GM12878 (cell line): Measurements from ENCODE around the gene KHDRBS2. TPM values are rescaled to one million over a fixed set of nuclear protein-coding genes. Genes with fewer than 3 reads are reported as not detected.

Source experiments
- ATAC-seq: fragments of 200-7000 bp; cut with Tn5 transposase; 3 replicates; pipeline ENCODE4 v1.9.1; 2020; ENCODE audit warnings: mild to moderate bottlenecking, moderate library complexity
- BruUV-seq: library from RNA; stranded (reverse); fragments of 400-500 nt; replicated peaks from 2 replicates; lab custom pipeline; 2021; lab: Mats Ljungman, UMichigan
- CTCF ChIA-PET: fragments of 300-600 bp; sonication (Branson Sonifier 250); formaldehyde crosslinking; extraction: SDS; loops from one replicate; lab custom pipeline; 2021; ENCODE audit warnings: inconsistent platforms; lab: Yijun Ruan, JAX
- POLR2A ChIA-PET: fragments of 350-600 bp; formaldehyde crosslinking; extraction: SDS; loops from one replicate; lab custom pipeline; 2021; ENCODE audit warnings: inconsistent platforms; lab: Charles Lee
- RAD21 ChIA-PET: fragments of 300-600 bp; sonication (Branson Sonifier 250); formaldehyde crosslinking; loops from one replicate; lab custom pipeline; 2023; ENCODE audit warnings: antibody characterized with exemption; ENCODE audit not compliant: unreplicated experiment; lab: Charles Lee
- SMC1A ChIA-PET: fragments of 300-600 bp; sonication (Branson Sonifier 250); formaldehyde crosslinking; loops from one replicate; lab custom pipeline; 2023; ENCODE audit not compliant: unreplicated experiment, uncharacterized antibody; lab: Charles Lee
- DNase-seq: peaks from one replicate; pipeline ENCODE4 v3.0.0-alpha.2; 2011; ENCODE audit warnings: low read depth, low spot score
- FAIRE-seq: peaks from 3 replicates; lab custom pipeline; 2011; peaks lifted over from hg19 to GRCh38; lab: Jason Lieb, UNC
- H2AFZ ChIP-seq: 2 replicates; pipeline ENCODE4 v1.6.0; 2011; ENCODE audit warnings: low read depth, low read length, control low read depth; ENCODE audit not compliant: control insufficient read depth
- H3K27ac ChIP-seq: 2 replicates; pipeline ENCODE4 v1.5.1; 2011; ENCODE audit warnings: control low read depth; ENCODE audit not compliant: control insufficient read depth, insufficient read depth
- H3K27me3 ChIP-seq, 2 experiments: replicated peaks in 1 of 2; 2 replicates each; pipeline versions ENCODE4 v1.6.0 to v1.6.1; 2011; ENCODE audit warnings: low read length in 1 of 2; ENCODE audit not compliant: control insufficient read depth in 2 of 2, insufficient read depth in 2 of 2
- H3K36me3 ChIP-seq, 2 experiments: 2 replicates each; pipeline ENCODE4 v1.5.1; 2011; ENCODE audit warnings: low read length in 1 of 2; ENCODE audit not compliant: control insufficient read depth in 2 of 2, insufficient read depth in 2 of 2
- H3K4me1 ChIP-seq: 2 replicates; pipeline ENCODE4 v1.6.1; 2011; ENCODE audit warnings: mild to moderate bottlenecking, low read length, moderate library complexity, mixed read lengths; ENCODE audit not compliant: control insufficient read depth, insufficient read depth
- H3K4me2 ChIP-seq: 2 replicates; pipeline ENCODE4 v1.6.0; 2011; ENCODE audit warnings: control low read depth; ENCODE audit not compliant: control insufficient read depth, insufficient read depth
- H3K4me3 ChIP-seq: fragments of 200-600 bp; sonication (generic); 2 replicates; pipeline ENCODE4 v1.5.1; 2016
- H3K79me2 ChIP-seq: 2 replicates; pipeline ENCODE4 v1.6.0; 2011; ENCODE audit warnings: low read length; ENCODE audit not compliant: control insufficient read depth, insufficient read depth
- H3K9ac ChIP-seq: 2 replicates; pipeline ENCODE4 v1.8.0; 2011; ENCODE audit warnings: low read length, control low read depth, mixed read lengths; ENCODE audit not compliant: control insufficient read depth, insufficient read depth
- H3K9me3 ChIP-seq: replicated peaks from 3 replicates; pipeline ENCODE4 v1.5.1; 2011; ENCODE audit warnings: mild to moderate bottlenecking, low read length; ENCODE audit not compliant: control insufficient read depth, insufficient read depth
- H4K20me1 ChIP-seq: 2 replicates; pipeline ENCODE4 v1.6.0; 2011; ENCODE audit not compliant: control insufficient read depth, insufficient read depth
- BCL11A ChIP-seq: IDR thresholded peaks from 2 replicates; pipeline ENCODE4 v1.6.1; 2011; ENCODE audit warnings: low read depth, low read length
- CBX3 ChIP-seq: fragments of 200-600 bp; sonication (generic); IDR thresholded peaks from 2 replicates; pipeline ENCODE4 v1.6.1; 2016; ENCODE audit warnings: low read depth, borderline replicate concordance
- CHD2 ChIP-seq: IDR thresholded peaks from 2 replicates; pipeline ENCODE4 v1.6.1; 2011; ENCODE audit warnings: low read depth, low read length, improper control_type of control experiment, borderline replicate concordance
- ESRRA ChIP-seq: IDR thresholded peaks from 2 replicates; pipeline ENCODE4 v1.6.1; 2012; ENCODE audit warnings: mild to moderate bottlenecking, low read length, improper control_type of control experiment
- GABPA ChIP-seq: IDR thresholded peaks from 2 replicates; pipeline ENCODE4 v1.6.1; 2014; ENCODE audit warnings: antibody characterized with exemption, low read depth, mild to moderate bottlenecking, inconsistent platforms
- JUNB ChIP-seq: IDR thresholded peaks from 2 replicates; pipeline ENCODE4 v1.6.1; 2016; ENCODE audit warnings: antibody characterized with exemption, mild to moderate bottlenecking
- LARP7 ChIP-seq: fragments of 450-650 bp; IDR thresholded peaks from 2 replicates; pipeline ENCODE4 v1.6.1; 2017; ENCODE audit warnings: mild to moderate bottlenecking
- MXI1 ChIP-seq: fragments of 150-350 bp; IDR thresholded peaks from 2 replicates; pipeline ENCODE4 v1.6.1; 2011; ENCODE audit warnings: low read depth, mild to moderate bottlenecking, inconsistent platforms, low read length, improper control_type of control experiment
- NBN ChIP-seq: fragments of 450-650 bp; IDR thresholded peaks from 2 replicates; pipeline ENCODE4 v1.6.1; 2016
- NR2F1 ChIP-seq: fragments of 450-650 bp; conservative IDR thresholded peaks from 2 replicates; pipeline ENCODE4 v1.6.1; 2017; ENCODE audit warnings: mild to moderate bottlenecking
- RFX5 ChIP-seq: IDR thresholded peaks from 2 replicates; pipeline ENCODE4 v1.6.1; 2011; ENCODE audit warnings: low read depth, low read length, improper control_type of control experiment
- SP1 ChIP-seq: IDR thresholded peaks from one replicate; pipeline ENCODE4 v1.6.1; 2011; ENCODE audit warnings: low read depth, low read length
- WGBS: methylation state at CpG from one replicate; pipeline ENCODE4 v1.1.6; 2016; ENCODE audit warnings: low lambda C conversion rate; ENCODE audit not compliant: insufficient replicate concordance, insufficient coverage; ENCODE audit errors: missing lambda C conversion rate; 5-methylcytosine and 5-hydroxymethylcytosine counted together
- in situ Hi-C: fragments of 300-500 bp; cut with MboI; formaldehyde crosslinking; loops from 9 replicates; pipeline ENCODE4 v1.14.3; 2018; ENCODE audit warnings: mixed read lengths
- intact Hi-C: fragments of 100-400 bp; cut with micrococcal nuclease; formaldehyde crosslinking; loops from one replicate; pipeline ENCODE4 v1.14.2; 2022; ENCODE audit not compliant: unreplicated experiment
- polyA plus RNA-seq, 11 experiments: library from polyadenylated mRNA; depleted of rRNA in 4 of 11; unstranded in 6 of 11; stranded (reverse) in 5 of 11; fragments of >200 nt; fragmentation: Nextera tagmentation in 4 of 11; fragmentation: Illumina TruSeq in 1 of 11; extraction: Ambion mirVana in 4 of 11; extraction: Trizol in 1 of 11; gene quantifications; 1 replicate in 1 of 11; 2 replicates in 10 of 11; pipeline versions ENCODE4 v1.2.1 to v1.2.3, GENCODE V29; 2011 to 2016; ENCODE audit warnings: inconsistent platforms in 2 of 11, missing spikeins in 2 of 11, low read depth in 1 of 11
- total RNA-seq, 4 experiments: library from RNA; depleted of rRNA in 3 of 4; stranded (reverse); fragments of >200 nt in 3 of 4; fragmentation: Illumina TruSeq in 1 of 4; extraction: Trizol in 1 of 4; gene quantifications; 2 replicates each; pipeline versions ENCODE4 v1.2.1 to v1.2.3, GENCODE V29; 2013 to 2021
- TF ChIP-seq, protein P1 (sequence below): fragments of 450-650 bp; IDR thresholded peaks from 2 replicates; pipeline ENCODE4 v1.6.1; 2017; ENCODE audit warnings: mild to moderate bottlenecking

Gene KHDRBS2
- total and polyA plus RNA-seq, 10 of the 15 experiments (the other 5 are each of a cell fraction or from before 2014, with no cell fraction given), result 0.11 to 0.56 TPM; not detected in 8

DNA sequence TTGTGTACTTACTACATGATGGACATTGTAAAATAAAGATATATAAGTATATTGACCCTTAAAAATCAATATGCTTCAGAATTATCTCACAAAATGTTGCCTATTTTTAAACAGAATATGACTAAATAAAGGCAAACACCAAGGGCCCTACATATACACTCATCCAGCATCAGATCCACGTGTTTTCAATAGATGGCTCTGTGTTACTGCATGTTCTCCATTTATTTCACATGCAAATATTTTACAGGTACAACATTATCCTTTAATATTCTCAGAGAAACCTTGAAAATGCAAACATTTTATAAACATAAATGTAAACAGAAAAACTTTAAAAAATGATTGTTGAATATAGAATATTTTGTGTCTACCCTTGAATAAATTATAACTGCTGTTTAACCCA is 2.9 kb upstream of the KHDRBS2 start:
- no peak for FAIRE-seq
- DNase-seq, result no peak
- H3K27me3 ChIP-seq, result peaks cover 0 to 3% of the 10 kb centered on the region in 2 experiments; a peak in 1 of 4 replicates
- RAD21 ChIA-PET, result no interaction called here
- no TSS peak for BruUV-seq
- no peaks in the 10 kb centered on the region for H3K9me3 ChIP-seq
- intact Hi-C loops (loop anchor here (10.0 kb wide), 1 partner anchor 496 kb away; no protein-coding TSS in a partner anchor), in situ Hi-C loops (no loop called here)
- POLR2A ChIA-PET, result no interaction called here
- H3K27ac ChIP-seq, result no peak overlapping the region
- WGBS, result 4% methylated on average over 1 of the region's 1 CpG
- H3K4me2 ChIP-seq, result no peak overlapping the region
- no peaks in the 10 kb centered on the region for H3K79me2 ChIP-seq
- no peaks in the 10 kb centered on the region for H3K36me3 ChIP-seq
- SMC1A ChIA-PET, result no interaction called here
- no peak overlapping the region for H2AFZ ChIP-seq
- H3K4me1 ChIP-seq, result no peaks in the 10 kb centered on the region
- TF ChIP-seq MXI1 (no peak), CHD2 (no peak), NR2F1 (no peak), ESRRA (no peak), RFX5 (no peak), JUNB (no peak), BCL11A (no peak), GABPA (no peak), NBN (no peak)
- no peak overlapping the region for H3K9ac ChIP-seq
- H4K20me1 ChIP-seq, result no peaks in the 10 kb centered on the region
- CTCF ChIA-PET, result no interaction called here
- H3K4me3 ChIP-seq, result no peak overlapping the region
- ATAC-seq, result no peak

DNA sequence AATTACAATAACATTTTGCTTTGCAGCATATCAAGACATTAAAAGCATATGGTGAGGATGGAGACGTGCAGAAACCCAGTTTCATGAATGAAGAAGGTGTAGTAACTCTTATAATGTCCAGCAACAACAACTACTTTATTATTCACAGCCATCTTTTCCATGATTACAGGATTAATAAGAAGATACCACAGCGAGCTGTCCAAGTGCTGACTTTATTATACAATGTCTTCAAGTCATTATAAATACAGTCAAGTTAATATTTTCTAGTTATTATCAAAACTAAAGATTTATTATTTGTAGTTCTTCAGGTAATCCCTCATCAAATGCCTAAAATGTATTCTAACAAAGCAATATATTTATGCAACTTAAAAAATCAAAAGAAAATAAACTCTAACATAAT is 2.5 kb upstream of the KHDRBS2 start:
- no peak overlapping the region for H3K9ac ChIP-seq
- no peaks in the 10 kb centered on the region for H3K4me1 ChIP-seq
- no peaks in the 10 kb centered on the region for H4K20me1 ChIP-seq
- DNase-seq, result no peak
- H3K27me3 ChIP-seq, result peaks cover 0 to 3% of the 10 kb centered on the region in 2 experiments; a peak in 1 of 4 replicates
- ChIA-PET RAD21 (no interaction called here), CTCF (no interaction called here), SMC1A (no interaction called here), POLR2A (no interaction called here)
- no peak overlapping the region for H2AFZ ChIP-seq
- no peaks in the 10 kb centered on the region for H3K36me3 ChIP-seq
- TF ChIP-seq LARP7 (no peak), SP1 (no peak), CBX3 (no peak), CHD2 (no peak)
- TF ChIP-seq, protein P1, sequence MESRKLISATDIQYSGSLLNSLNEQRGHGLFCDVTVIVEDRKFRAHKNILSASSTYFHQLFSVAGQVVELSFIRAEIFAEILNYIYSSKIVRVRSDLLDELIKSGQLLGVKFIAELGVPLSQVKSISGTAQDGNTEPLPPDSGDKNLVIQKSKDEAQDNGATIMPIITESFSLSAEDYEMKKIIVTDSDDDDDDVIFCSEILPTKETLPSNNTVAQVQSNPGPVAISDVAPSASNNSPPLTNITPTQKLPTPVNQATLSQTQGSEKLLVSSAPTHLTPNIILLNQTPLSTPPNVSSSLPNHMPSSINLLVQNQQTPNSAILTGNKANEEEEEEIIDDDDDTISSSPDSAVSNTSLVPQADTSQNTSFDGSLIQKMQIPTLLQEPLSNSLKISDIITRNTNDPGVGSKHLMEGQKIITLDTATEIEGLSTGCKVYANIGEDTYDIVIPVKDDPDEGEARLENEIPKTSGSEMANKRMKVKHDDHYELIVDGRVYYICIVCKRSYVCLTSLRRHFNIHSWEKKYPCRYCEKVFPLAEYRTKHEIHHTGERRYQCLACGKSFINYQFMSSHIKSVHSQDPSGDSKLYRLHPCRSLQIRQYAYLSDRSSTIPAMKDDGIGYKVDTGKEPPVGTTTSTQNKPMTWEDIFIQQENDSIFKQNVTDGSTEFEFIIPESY, result no peak
- FAIRE-seq, result no peak
- H3K4me3 ChIP-seq, result no peak overlapping the region
- H3K79me2 ChIP-seq, result no peaks in the 10 kb centered on the region
- no TSS peak for BruUV-seq
- 0% methylated on average over 2 of the region's 2 CpGs for WGBS
- no peaks in the 10 kb centered on the region for H3K9me3 ChIP-seq
- intact Hi-C loops (loop anchor here (10.0 kb wide), 1 partner anchor 496 kb away; no protein-coding TSS in a partner anchor), in situ Hi-C loops (no loop called here)
- no peak overlapping the region for H3K27ac ChIP-seq
- no peak overlapping the region for H3K4me2 ChIP-seq
- ATAC-seq, result no peak
